Measurements from ENCODE around the gene GPC6.
A peak's percentile ranks its signal among the peaks of the same experiment; 100 is the strongest.
"Not testable (repeated sequence)": the region's sequence is repeated elsewhere in the genome, so short reads cannot be mapped to it uniquely, and the experiment has no call there.

Gene GPC6

DNA sequence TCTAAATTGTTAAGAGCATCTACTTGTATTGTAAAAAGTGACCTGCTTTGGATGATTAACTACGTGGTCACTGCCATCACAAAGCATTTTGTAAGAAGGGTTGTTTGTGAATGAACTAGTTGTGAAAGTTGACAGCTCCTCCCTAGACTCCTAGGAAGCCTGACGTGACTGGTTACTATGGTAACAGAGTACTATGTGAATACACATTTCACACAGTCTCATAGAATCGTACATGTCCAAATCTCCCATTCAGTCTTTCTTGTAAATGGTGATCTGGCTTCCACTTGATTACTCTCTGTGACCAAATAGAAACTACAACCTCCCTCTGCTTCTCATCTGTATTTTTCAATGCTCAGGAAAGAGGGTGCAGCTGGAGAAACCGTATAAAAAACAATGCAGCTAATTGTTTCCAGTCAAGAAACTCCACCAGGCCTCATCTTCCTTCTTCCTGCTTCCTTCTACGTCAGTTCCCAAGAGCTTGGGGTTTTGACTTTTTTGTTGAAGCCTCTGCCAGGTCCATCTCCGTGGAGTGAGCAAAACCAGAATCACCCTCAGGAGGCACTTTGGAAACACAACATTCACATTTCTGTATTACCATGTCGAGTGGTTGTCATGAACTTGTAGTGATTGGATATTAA, 83.4 kb downstream of the GPC6 start:
- Mint-ChIP-seq H3K9me3 (no peaks in the 10 kb centered on the region), H3K4me1 (no peaks in the 10 kb centered on the region), H3K27ac (no peak overlapping the region), H3K4me3 (no peak overlapping the region), H3K36me3 (no peaks in the 10 kb centered on the region)
- DNase-seq (ENCODE audit: low spot score in 2 of 2) (no peak), ATAC-seq (peak; percentile 32)

GRCh38 chr13:93316841-93317240, 90.2 kb downstream of the GPC6 start:
- ATAC-seq (no peak), DNase-seq (ENCODE audit: low spot score in 2 of 2) (no peak)
- Mint-ChIP-seq H3K27ac (no peak overlapping the region), H3K4me3 (no peak overlapping the region), H3K36me3 (no peaks in the 10 kb centered on the region), H3K4me1 (no peaks in the 10 kb centered on the region), H3K9me3 (no peaks in the 10 kb centered on the region)

- H3K27ac Mint-ChIP-seq: no peak overlapping the region
- ATAC-seq: no peak
Observed at GRCh38 chr13:93318534-93319254, 92.1 kb downstream of the GPC6 start.

DNA sequence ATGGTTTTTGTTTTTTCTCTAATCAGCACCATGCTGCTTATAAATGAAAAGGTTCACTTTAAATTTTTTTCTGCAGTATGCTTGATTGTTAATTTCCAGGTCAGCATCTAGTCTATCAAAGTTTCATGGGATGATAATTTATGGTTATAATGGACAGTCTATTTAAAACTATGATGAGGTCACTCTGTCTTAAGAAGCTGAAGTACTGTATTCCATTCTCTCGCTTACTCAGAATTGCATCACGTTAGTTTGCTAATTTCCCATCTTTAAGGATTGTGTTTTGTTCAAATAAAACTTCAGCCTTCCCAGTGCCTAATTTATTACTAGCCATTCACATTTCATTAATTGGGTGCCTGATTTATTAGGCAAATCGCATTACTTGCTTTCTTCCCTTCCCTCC, 94.3 kb downstream of the GPC6 start:
- Mint-ChIP-seq H3K4me3 (no peak overlapping the region), H3K4me1 (no peaks in the 10 kb centered on the region), H3K9me3 (peaks cover 10% of the 10 kb centered on the region), H3K36me3 (no peaks in the 10 kb centered on the region), H3K27ac (no peak overlapping the region)
- no peak for ATAC-seq
- DNase-seq (ENCODE audit: low spot score in 2 of 2): no peak

More at GRCh38 chr13:93318534-93319254, 92.1 kb downstream of the GPC6 start:
- DNase-seq (ENCODE audit: low spot score in 2 of 2): no peak
- no peaks in the 10 kb centered on the region for H3K4me1 Mint-ChIP-seq
- no peak overlapping the region for H3K4me3 Mint-ChIP-seq
- peaks cover 4% of the 10 kb centered on the region for H3K9me3 Mint-ChIP-seq
- H3K36me3 Mint-ChIP-seq: no peaks in the 10 kb centered on the region

- H3K4me1 Mint-ChIP-seq, ATAC-seq: not testable (repeated sequence)
Observed at GRCh38 chr13:93323880-93324279, 97.3 kb downstream of the GPC6 start.

DNA sequence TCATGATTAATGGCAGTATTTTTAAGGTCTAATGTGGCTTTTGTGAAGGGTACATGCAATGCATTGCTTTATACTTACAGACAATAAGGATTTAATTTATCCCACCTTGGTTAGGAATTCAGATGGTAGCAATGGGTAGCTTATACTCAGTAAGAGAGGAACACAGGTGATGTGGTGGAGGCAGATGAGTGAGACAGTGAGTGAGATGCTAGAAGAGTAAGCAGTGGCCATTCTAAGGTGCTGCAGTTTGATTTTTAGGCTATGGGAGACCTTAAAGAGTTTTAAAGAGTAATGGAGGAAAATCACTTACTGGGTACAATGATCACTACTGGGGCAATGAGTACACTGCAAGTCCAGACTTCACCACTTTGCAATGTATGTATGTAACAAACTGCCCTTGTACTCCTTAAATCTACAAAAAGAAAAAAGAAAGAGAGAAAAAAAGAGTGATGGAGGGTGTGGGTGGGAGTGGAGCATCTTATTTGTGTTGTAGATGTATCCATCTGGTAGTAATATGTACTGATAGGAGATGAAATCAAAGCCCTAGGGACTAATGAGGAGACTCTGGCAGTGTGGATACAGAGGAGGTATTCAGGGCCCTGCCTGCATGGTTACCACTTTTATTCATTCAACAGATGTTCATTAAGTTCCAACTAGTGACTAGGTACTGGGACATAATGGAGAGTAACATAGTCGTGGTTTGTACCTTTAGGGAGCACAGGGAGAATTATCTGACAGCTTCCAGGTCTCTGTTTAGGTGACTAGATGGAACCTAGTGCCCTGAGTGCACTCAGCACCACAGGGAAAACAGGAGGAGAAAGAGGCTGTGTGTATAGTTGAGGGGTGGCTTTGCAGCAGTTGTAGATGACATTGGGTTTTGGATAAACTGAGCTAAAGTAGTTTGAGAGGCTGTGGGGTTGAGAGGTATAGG, 99.0 kb downstream of the GPC6 start:
- H3K4me1 Mint-ChIP-seq: no peaks in the 10 kb centered on the region
- no peaks in the 10 kb centered on the region for H3K36me3 Mint-ChIP-seq
- peaks cover 10% of the 10 kb centered on the region for H3K9me3 Mint-ChIP-seq
- ATAC-seq: peak; percentile 16
- DNase-seq (ENCODE audit: low spot score in 2 of 2): no peak
- no peak overlapping the region for H3K27ac Mint-ChIP-seq
- no peak overlapping the region for H3K4me3 Mint-ChIP-seq

More at GRCh38 chr13:93323880-93324279, 97.3 kb downstream of the GPC6 start:
- not testable (repeated sequence) for H3K9me3 Mint-ChIP-seq; DNase-seq (ENCODE audit: low spot score in 2 of 2); H3K4me3 Mint-ChIP-seq; H3K27ac Mint-ChIP-seq; H3K36me3 Mint-ChIP-seq

- peak; percentile 26 for ATAC-seq
- H3K27ac Mint-ChIP-seq: no peak overlapping the region
- no peaks in the 10 kb centered on the region for H3K36me3 Mint-ChIP-seq
- no peak overlapping the region for H3K4me3 Mint-ChIP-seq
- DNase-seq (ENCODE audit: low spot score in 2 of 2): no peak
- peaks cover 10% of the 10 kb centered on the region for H3K9me3 Mint-ChIP-seq
- no peaks in the 10 kb centered on the region for H3K4me1 Mint-ChIP-seq
Observed at GRCh38 chr13:93326234-93326811, 99.7 kb downstream of the GPC6 start.

- Mint-ChIP-seq H3K9me3 (peaks cover 4% of the 10 kb centered on the region), H3K36me3 (no peaks in the 10 kb centered on the region), H3K27ac (no peak overlapping the region), H3K4me3 (no peak overlapping the region), H3K4me1 (no peaks in the 10 kb centered on the region)
- no peak for DNase-seq (ENCODE audit: low spot score in 2 of 2)
- no peak for ATAC-seq
Observed at GRCh38 chr13:93328943-93329342, 102.3 kb downstream of the GPC6 start.

DNA sequence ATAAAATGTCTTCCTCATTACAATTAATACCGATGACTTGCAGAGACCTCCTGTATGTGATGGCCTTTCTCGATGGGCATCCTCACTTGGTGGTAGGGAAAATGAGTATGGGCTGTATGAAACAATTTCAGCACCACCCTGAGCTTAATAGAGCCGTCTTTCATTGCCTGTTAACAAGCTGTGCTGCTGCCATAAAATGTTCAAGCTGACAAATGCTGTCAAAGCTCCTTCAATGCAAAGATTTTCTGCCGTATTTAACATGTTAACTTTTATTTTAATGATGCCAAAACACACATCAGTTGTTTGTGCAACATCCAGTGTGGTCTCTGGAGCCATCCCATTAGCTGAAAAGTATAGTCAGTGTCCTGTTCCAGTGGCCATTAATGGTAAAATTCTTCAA, 110.1 kb downstream of the GPC6 start:
- Mint-ChIP-seq H3K27ac (no peak overlapping the region), H3K4me1 (no peaks in the 10 kb centered on the region), H3K9me3 (no peaks in the 10 kb centered on the region), H3K36me3 (no peaks in the 10 kb centered on the region), H3K4me3 (no peak overlapping the region)
- no peak for DNase-seq (ENCODE audit: low spot score in 2 of 2)
- no peak for ATAC-seq

GRCh38 chr13:93338030-93338429, 111.4 kb downstream of the GPC6 start:
- H3K9me3 Mint-ChIP-seq: no peaks in the 10 kb centered on the region
- no peak for ATAC-seq
- H3K4me1 Mint-ChIP-seq: no peaks in the 10 kb centered on the region
- DNase-seq (ENCODE audit: low spot score in 2 of 2): no peak
- no peak overlapping the region for H3K4me3 Mint-ChIP-seq
- no peak overlapping the region for H3K27ac Mint-ChIP-seq
- H3K36me3 Mint-ChIP-seq: no peaks in the 10 kb centered on the region

GRCh38 chr13:93338906-93339305, 112.3 kb downstream of the GPC6 start:
- DNase-seq (ENCODE audit: low spot score in 2 of 2) (no peak), ATAC-seq (no peak)
- Mint-ChIP-seq H3K36me3 (no peaks in the 10 kb centered on the region), H3K4me3 (no peak overlapping the region), H3K27ac (no peak overlapping the region), H3K9me3 (no peaks in the 10 kb centered on the region), H3K4me1 (no peaks in the 10 kb centered on the region)

DNA sequence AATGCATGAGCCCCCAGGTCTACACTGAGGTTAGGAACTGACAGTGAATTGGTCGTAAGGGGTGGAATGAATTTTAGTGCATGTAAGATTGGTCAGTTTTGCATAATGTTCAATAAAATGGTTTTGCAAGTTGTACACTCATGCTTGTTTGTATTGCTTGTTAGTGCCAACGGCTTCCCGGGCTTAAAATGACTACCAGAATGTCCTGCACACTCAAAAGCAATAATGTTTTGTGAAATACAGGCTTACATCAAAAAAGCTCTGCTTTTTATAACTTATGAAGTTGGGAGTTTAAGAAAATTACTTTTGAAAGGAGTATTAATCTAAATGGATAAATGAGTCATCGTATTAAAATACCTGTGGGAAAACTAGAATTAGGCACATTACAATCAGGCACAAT, 112.9 kb downstream of the GPC6 start:
- H3K4me3 Mint-ChIP-seq: no peak overlapping the region
- ATAC-seq (no peak), DNase-seq (ENCODE audit: low spot score in 2 of 2) (no peak)
- no peak overlapping the region for H3K27ac Mint-ChIP-seq
- H3K9me3 Mint-ChIP-seq: no peaks in the 10 kb centered on the region
- no peaks in the 10 kb centered on the region for H3K36me3 Mint-ChIP-seq
- H3K4me1 Mint-ChIP-seq: no peaks in the 10 kb centered on the region

DNA sequence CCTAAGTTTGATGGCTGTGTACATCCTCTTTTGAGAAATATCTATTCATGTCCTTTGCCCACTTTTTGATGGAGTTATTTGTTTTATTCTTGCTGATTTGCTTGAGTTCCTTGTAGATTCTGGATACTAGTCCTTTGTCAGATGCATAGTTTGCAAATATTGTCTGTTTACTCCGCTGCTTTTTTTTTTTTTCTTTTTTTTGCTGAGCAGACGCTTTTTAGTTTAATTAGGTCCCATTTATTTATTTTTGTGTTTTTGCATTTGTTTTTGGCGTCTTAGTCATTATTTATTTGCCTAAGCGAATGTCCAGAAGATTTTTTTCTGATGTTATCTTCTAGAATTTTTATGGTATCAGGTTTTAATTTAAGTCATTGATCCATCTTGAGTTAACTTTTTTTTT, 114.9 kb downstream of the GPC6 start:
- no peak overlapping the region for H3K4me3 Mint-ChIP-seq
- H3K27ac Mint-ChIP-seq: no peak overlapping the region
- ATAC-seq: no peak
- H3K4me1 Mint-ChIP-seq: no peaks in the 10 kb centered on the region
- no peak for DNase-seq (ENCODE audit: low spot score in 2 of 2)
- H3K36me3 Mint-ChIP-seq: no peaks in the 10 kb centered on the region
- H3K9me3 Mint-ChIP-seq: no peaks in the 10 kb centered on the region

GRCh38 chr13:93343097-93343496, 116.5 kb downstream of the GPC6 start:
- H3K36me3 Mint-ChIP-seq: no peaks in the 10 kb centered on the region
- no peak for ATAC-seq
- no peak overlapping the region for H3K27ac Mint-ChIP-seq
- H3K4me1 Mint-ChIP-seq: no peaks in the 10 kb centered on the region
- H3K9me3 Mint-ChIP-seq: no peaks in the 10 kb centered on the region
- no peak overlapping the region for H3K4me3 Mint-ChIP-seq
- DNase-seq (ENCODE audit: low spot score in 2 of 2): no peak

- Mint-ChIP-seq H3K36me3 (no peaks in the 10 kb centered on the region), H3K27ac (no peak overlapping the region)
Observed at GRCh38 chr13:93344048-93344705, 117.6 kb downstream of the GPC6 start.

More at GRCh38 chr13:93344048-93344705, 117.6 kb downstream of the GPC6 start:
- Mint-ChIP-seq H3K4me1 (no peaks in the 10 kb centered on the region), H3K9me3 (no peaks in the 10 kb centered on the region), H3K4me3 (no peak overlapping the region)
- no peak for DNase-seq (ENCODE audit: low spot score in 2 of 2)
- no peak for ATAC-seq
